HuH-7.5 (cell line): ENCODE results near the gene SORCS2.

Source experiments
- DNase-seq: peaks from one replicate; pipeline ENCODE4 v3.0.0; 2011; ENCODE audit warnings: low spot score

SORCS2 gene

GRCh38 chr4:7356667-7357310, 164.5 kb downstream of the SORCS2 start:
- DNase-seq: no peak

- DNase-seq: no peak
Measured at GRCh38 chr4:7357323-7357722, 165.0 kb downstream of the SORCS2 start.

GRCh38 chr4:7358100-7358735, 165.9 kb downstream of the SORCS2 start:
- no peak for DNase-seq

- DNase-seq: no peak
Measured at GRCh38 chr4:7359400-7360062, 167.2 kb downstream of the SORCS2 start.

GRCh38 chr4:7360806-7361205, 168.5 kb downstream of the SORCS2 start:
- DNase-seq: no peak

GRCh38 chr4:7361280-7361895, 169.1 kb downstream of the SORCS2 start:
- DNase-seq: no peak

- DNase-seq: no peak
Measured at GRCh38 chr4:7362341-7362740, 170.0 kb downstream of the SORCS2 start.

- DNase-seq: no peak
Measured at GRCh38 chr4:7362862-7363430, 170.6 kb downstream of the SORCS2 start.

- DNase-seq: no peak
Measured at GRCh38 chr4:7364979-7365378, 172.6 kb downstream of the SORCS2 start.

GRCh38 chr4:7365462-7366179, 173.3 kb downstream of the SORCS2 start:
- DNase-seq: no peak

- DNase-seq: no peak
Measured at GRCh38 chr4:7366180-7366945, 174.0 kb downstream of the SORCS2 start.

- DNase-seq: no peak
Measured at GRCh38 chr4:7366954-7367353, 174.6 kb downstream of the SORCS2 start.

- DNase-seq: no peak
Measured at GRCh38 chr4:7367406-7367805, 175.1 kb downstream of the SORCS2 start.

- no peak for DNase-seq
Measured at GRCh38 chr4:7367864-7368277, 175.5 kb downstream of the SORCS2 start.

GRCh38 chr4:7368296-7368695, 176.0 kb downstream of the SORCS2 start:
- no peak for DNase-seq

- no peak for DNase-seq
Measured at GRCh38 chr4:7369511-7369910, 177.2 kb downstream of the SORCS2 start.

GRCh38 chr4:7370038-7370437, 177.7 kb downstream of the SORCS2 start:
- DNase-seq: no peak

GRCh38 chr4:7371210-7371941, 179.0 kb downstream of the SORCS2 start:
- no peak for DNase-seq

- no peak for DNase-seq
Measured at GRCh38 chr4:7372673-7373072, 180.3 kb downstream of the SORCS2 start.

- DNase-seq: no peak
Measured at GRCh38 chr4:7374571-7374970, 182.2 kb downstream of the SORCS2 start.

- DNase-seq: no peak
Measured at GRCh38 chr4:7375427-7375826, 183.1 kb downstream of the SORCS2 start.
